Dendritic cell treated with granulocyte-macrophage colony-stimulating factor and Interleukin-4, amounts not matched to agents 40 ng/mL and 50 ng/mL, for 4 days (primary cell): ENCODE measurements around the gene KCNK2.

ENCODE experiments used
- H3K27ac Mint-ChIP-seq: one replicate; pipeline ENCODE4 v1.8.0; 2022; ENCODE audit warnings: mild to moderate bottlenecking, mixed read lengths
- H3K27me3 Mint-ChIP-seq: one replicate; pipeline ENCODE4 v1.8.0; 2022; ENCODE audit warnings: mild to moderate bottlenecking, mixed read lengths
- H3K36me3 Mint-ChIP-seq: one replicate; pipeline ENCODE4 v1.8.0; 2022; ENCODE audit warnings: low read depth, mixed read lengths
- H3K4me1 Mint-ChIP-seq: one replicate; pipeline ENCODE4 v1.8.0; 2022; ENCODE audit warnings: low read depth, mixed read lengths
- H3K4me3 Mint-ChIP-seq: one replicate; pipeline ENCODE4 v1.8.0; 2022; ENCODE audit warnings: mild to moderate bottlenecking, moderate library complexity, mixed read lengths
- H3K9me3 Mint-ChIP-seq: one replicate; pipeline ENCODE4 v1.8.0; 2022; ENCODE audit warnings: mixed read lengths
- intact Hi-C: fragments of 100-400 bp; cut with micrococcal nuclease; formaldehyde crosslinking; loops from one replicate; pipeline ENCODE4 v1.15.0; 2022

KCNK2 gene

GRCh38 chr1:215264649-215265048 is 182.1 kb downstream of the KCNK2 start:
- H3K9me3 Mint-ChIP-seq = peaks cover 12% of the 10 kb centered on the region
- intact Hi-C loops = no loop called here
- H3K4me3 Mint-ChIP-seq = no peak overlapping the region
- no peaks in the 10 kb centered on the region for H3K4me1 Mint-ChIP-seq
- no peaks in the 10 kb centered on the region for H3K27me3 Mint-ChIP-seq
- H3K27ac Mint-ChIP-seq = no peak overlapping the region
- no peaks in the 10 kb centered on the region for H3K36me3 Mint-ChIP-seq

DNA sequence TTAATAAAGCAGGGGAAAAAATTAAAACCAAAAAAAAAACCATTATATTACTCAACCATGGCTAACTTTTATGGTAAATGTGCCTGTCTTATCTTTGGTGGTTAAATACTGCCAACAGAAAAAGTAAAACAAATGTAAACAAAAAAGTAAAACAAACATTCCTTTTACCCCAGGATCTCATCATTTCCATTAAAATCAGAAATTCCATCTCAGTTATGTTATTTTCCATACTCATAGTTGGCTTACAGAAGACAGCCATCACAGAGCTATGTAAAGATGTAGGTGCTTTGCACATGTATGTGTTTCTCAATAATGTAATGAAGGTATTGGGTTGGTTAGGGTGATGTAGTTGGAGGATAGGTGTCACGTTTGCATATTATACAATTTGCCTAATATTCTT is 185.0 kb downstream of the KCNK2 start:
- no peaks in the 10 kb centered on the region for H3K27me3 Mint-ChIP-seq
- H3K4me3 Mint-ChIP-seq = no peak overlapping the region
- peaks cover 13% of the 10 kb centered on the region for H3K9me3 Mint-ChIP-seq
- intact Hi-C loops = no loop called here
- H3K4me1 Mint-ChIP-seq = no peaks in the 10 kb centered on the region
- H3K27ac Mint-ChIP-seq = no peak overlapping the region
- no peaks in the 10 kb centered on the region for H3K36me3 Mint-ChIP-seq

DNA sequence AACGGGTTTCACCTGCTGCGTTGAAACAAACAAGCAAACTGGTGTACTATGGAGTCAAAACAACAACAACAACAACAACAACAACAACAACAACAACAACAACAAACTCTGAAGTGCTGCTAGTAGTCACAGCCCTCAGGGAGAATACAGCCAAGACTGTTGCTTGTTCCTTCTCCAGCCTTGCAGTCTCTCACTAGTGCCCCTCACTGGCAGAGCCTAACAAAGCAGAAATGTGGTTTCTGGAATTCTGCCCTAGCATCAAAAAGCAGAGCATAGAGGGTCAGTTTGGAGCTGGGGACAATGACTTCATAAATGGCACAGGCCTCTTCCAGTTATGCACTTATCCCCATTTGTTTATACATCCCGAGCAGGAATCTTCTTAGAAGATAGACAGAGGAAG is 187.4 kb downstream of the KCNK2 start:
- H3K4me3 Mint-ChIP-seq = no peak overlapping the region
- no peak overlapping the region for H3K27ac Mint-ChIP-seq
- no peaks in the 10 kb centered on the region for H3K4me1 Mint-ChIP-seq
- H3K27me3 Mint-ChIP-seq = no peaks in the 10 kb centered on the region
- H3K9me3 Mint-ChIP-seq = peaks cover 13% of the 10 kb centered on the region
- intact Hi-C loops = no loop called here
- H3K36me3 Mint-ChIP-seq = no peaks in the 10 kb centered on the region

- intact Hi-C loops = no loop called here
- Mint-ChIP-seq H3K36me3 (no peaks in the 10 kb centered on the region), H3K4me3 (no peak overlapping the region), H3K27ac (no peak overlapping the region), H3K4me1 (no peaks in the 10 kb centered on the region), H3K9me3 (peaks cover 13% of the 10 kb centered on the region), H3K27me3 (no peaks in the 10 kb centered on the region)
These were observed 191.4 kb downstream of the KCNK2 start for GRCh38 chr1:215273838-215274516.

GRCh38 chr1:215276582-215276981 is 194.0 kb downstream of the KCNK2 start:
- Mint-ChIP-seq H3K4me3 (no peak overlapping the region), H3K36me3 (no peaks in the 10 kb centered on the region), H3K27ac (no peak overlapping the region), H3K4me1 (no peaks in the 10 kb centered on the region), H3K9me3 (no peaks in the 10 kb centered on the region), H3K27me3 (no peaks in the 10 kb centered on the region)
- intact Hi-C loops = no loop called here

DNA sequence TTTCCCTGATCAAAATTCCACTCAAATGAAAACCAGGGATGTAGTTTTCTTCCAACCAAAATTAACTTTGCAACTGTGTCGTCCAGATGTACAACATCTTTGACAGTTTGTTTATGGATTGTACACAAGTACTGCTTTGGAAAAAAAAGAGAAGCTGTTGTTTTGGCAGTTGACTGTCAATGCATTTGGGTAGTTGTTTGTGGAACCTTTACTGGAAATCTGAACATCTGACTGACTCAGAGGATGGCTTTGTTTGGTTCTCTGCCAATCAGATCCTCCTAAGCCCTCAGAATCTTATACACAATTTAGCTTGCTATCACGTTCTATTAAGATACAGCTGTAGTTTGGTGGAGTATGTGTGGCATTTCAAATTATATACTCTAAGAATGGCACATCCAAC is 195.0 kb downstream of the KCNK2 start:
- no peaks in the 10 kb centered on the region for H3K9me3 Mint-ChIP-seq
- no peak overlapping the region for H3K27ac Mint-ChIP-seq
- intact Hi-C loops = no loop called here
- H3K27me3 Mint-ChIP-seq = no peaks in the 10 kb centered on the region
- no peaks in the 10 kb centered on the region for H3K4me1 Mint-ChIP-seq
- H3K4me3 Mint-ChIP-seq = no peak overlapping the region
- no peaks in the 10 kb centered on the region for H3K36me3 Mint-ChIP-seq

DNA sequence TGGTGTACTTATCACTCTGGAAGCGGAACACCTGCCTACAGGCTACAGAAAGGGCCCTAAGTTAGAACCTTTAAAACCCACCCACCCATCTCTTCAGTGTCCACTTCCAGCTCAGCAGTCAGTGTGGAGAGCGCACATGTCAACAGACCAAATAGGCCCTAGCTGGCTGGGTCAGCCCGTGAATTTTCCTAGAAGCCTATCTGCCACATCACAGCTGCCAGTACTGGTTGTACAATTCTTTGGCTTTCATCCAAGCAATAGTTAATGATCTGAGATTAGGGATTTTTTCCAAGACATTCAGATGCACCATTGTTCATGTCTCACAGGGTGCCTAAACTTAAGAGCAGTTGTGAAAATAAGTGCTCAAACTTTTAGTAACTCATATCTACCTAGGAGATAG is 197.1 kb downstream of the KCNK2 start:
- Mint-ChIP-seq H3K27me3 (no peaks in the 10 kb centered on the region), H3K4me3 (no peak overlapping the region), H3K27ac (no peak overlapping the region), H3K36me3 (no peaks in the 10 kb centered on the region), H3K9me3 (no peaks in the 10 kb centered on the region), H3K4me1 (no peaks in the 10 kb centered on the region)
- intact Hi-C loops = no loop called here

- Mint-ChIP-seq H3K4me1 (no peaks in the 10 kb centered on the region), H3K9me3 (peaks cover under 1% of the 10 kb centered on the region)
- intact Hi-C loops = no loop called here
These were observed 200.0 kb downstream of the KCNK2 start for GRCh38 chr1:215282557-215282956.

DNA sequence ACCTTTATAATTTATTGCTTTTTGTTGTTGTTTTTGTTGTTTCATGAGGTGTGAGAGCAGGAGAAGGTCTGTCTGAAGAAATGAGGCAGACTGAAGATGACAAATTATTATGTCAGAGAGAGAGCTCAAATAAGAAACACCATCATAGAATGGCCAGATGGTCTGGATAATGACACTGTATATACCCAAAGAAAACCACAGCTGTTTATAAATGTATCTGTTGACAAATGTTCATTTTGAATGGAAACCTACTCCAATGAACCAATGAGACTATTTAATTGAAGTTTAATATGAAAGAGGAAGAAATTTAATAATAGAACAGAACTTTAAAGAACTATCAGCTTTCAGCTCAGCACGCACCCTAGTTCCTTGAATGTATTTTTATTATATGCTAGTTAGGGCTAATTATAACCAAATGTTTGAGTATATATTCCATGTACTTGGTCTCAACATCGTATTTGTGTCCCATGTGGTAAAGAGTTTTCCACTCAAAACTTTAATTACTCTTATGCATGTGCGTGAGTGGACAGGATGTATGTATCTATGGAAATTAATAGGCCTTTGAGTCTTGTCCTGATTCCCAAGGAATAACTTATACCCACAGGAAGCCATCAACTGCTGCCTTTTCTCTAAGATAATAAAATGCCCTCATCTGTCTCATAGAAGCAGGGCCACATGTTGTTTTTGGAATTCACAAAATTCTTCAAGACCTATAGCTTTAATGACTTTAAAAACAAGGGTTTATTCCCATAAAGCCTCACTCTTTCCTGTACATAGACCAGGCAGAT is 202.7 kb downstream of the KCNK2 start:
- Mint-ChIP-seq H3K27ac (no peak overlapping the region), H3K4me3 (no peak overlapping the region), H3K36me3 (no peaks in the 10 kb centered on the region), H3K9me3 (peaks cover 19% of the 10 kb centered on the region), H3K4me1 (no peaks in the 10 kb centered on the region), H3K27me3 (no peaks in the 10 kb centered on the region)
- intact Hi-C loops = no loop called here

More at GRCh38 chr1:215282557-215282956, 200.0 kb downstream of the KCNK2 start:
- Mint-ChIP-seq H3K36me3 (no peaks in the 10 kb centered on the region), H3K27me3 (no peaks in the 10 kb centered on the region), H3K4me3 (no peak overlapping the region), H3K27ac (no peak overlapping the region)
